H1 (cell line): ENCODE results near the gene FOXN1. TPM values are rescaled to one million over a fixed set of nuclear protein-coding genes. Genes with fewer than 3 reads are reported as not detected.
A peak's percentile ranks its signal among the peaks of the same experiment; 100 is the strongest.

Source experiments
- CTCF ChIA-PET: fragments of 300-600 bp; sonication (Branson Sonifier 250); formaldehyde crosslinking; loops from one replicate; lab custom pipeline; 2021; ENCODE audit not compliant: partially characterized antibody; lab: Charles Lee
- POLR2A ChIA-PET: fragments of 300-600 bp; sonication (Branson Sonifier 250); formaldehyde crosslinking; loops from one replicate; lab custom pipeline; 2021; ENCODE audit warnings: inconsistent platforms; ENCODE audit not compliant: partially characterized antibody; lab: Charles Lee
- DNase-seq, 2 experiments: peaks; one replicate each; pipeline versions ENCODE4 v3.0.0 to v3.0.0-alpha.2; 2010 to 2022; ENCODE audit warnings: low spot score in 2 of 2, low read depth in 1 of 2, mixed read lengths in 1 of 2
- FAIRE-seq: peaks from 2 replicates; lab custom pipeline; 2011; peaks lifted over from hg19 to GRCh38; lab: Jason Lieb, UNC
- H2AFZ ChIP-seq: 2 replicates; pipeline ENCODE4 v1.8.1; 2012; ENCODE audit warnings: low read length, inconsistent platforms
- H2AK5ac ChIP-seq: 2 replicates; pipeline ENCODE4 v1.6.1; 2013; ENCODE audit warnings: low read depth, low read length
- H2BK120ac ChIP-seq: replicated peaks from 2 replicates; pipeline ENCODE3; 2013; ENCODE audit warnings: low read depth, low read length, inconsistent platforms
- H2BK12ac ChIP-seq: 2 replicates; pipeline ENCODE4 v1.6.1; 2013; ENCODE audit warnings: low read depth, low read length
- H2BK15ac ChIP-seq: 2 replicates; pipeline ENCODE4 v1.6.1; 2013; ENCODE audit warnings: low read length
- H2BK20ac ChIP-seq: 2 replicates; pipeline ENCODE4 v1.6.1; 2013; ENCODE audit warnings: low read length
- H2BK5ac ChIP-seq: 2 replicates; pipeline ENCODE4 v1.6.1; 2013; ENCODE audit warnings: low read depth, low read length
- H3K14ac ChIP-seq: 2 replicates; pipeline ENCODE4 v1.6.1; 2013; ENCODE audit warnings: inconsistent platforms; ENCODE audit not compliant: insufficient read length
- H3K18ac ChIP-seq: 2 replicates; pipeline ENCODE4 v1.6.1; 2013; ENCODE audit warnings: low read length; ENCODE audit errors: extremely low read depth
- H3K23ac ChIP-seq: 2 replicates; pipeline ENCODE4 v1.6.1; 2013; ENCODE audit warnings: inconsistent platforms; ENCODE audit not compliant: insufficient read length
- H3K23me2 ChIP-seq: 2 replicates; pipeline ENCODE4 v1.6.1; 2013; ENCODE audit warnings: low read depth, low read length
- H3K27ac ChIP-seq: 2 replicates; pipeline ENCODE4 v1.6.1; 2011; ENCODE audit warnings: low read depth, low read length, inconsistent platforms
- H3K27me3 ChIP-seq, 4 experiments: replicated peaks in 1 of 4; 1 replicate in 1 of 4; 2 replicates in 3 of 4; pipeline versions ENCODE4 v1.6.1 to v1.8.1; 2011 to 2013; ENCODE audit warnings: low read length in 3 of 4, mild to moderate bottlenecking in 3 of 4, inconsistent platforms in 2 of 4, mixed read lengths in 2 of 4, moderate library complexity in 1 of 4; ENCODE audit not compliant: control insufficient read depth in 3 of 4, insufficient read depth in 3 of 4; ENCODE audit errors: extremely low read depth in 1 of 4
- H3K36me3 ChIP-seq, 4 experiments: 2 replicates each; pipeline versions ENCODE4 v1.6.1 to v1.8.1; 2011 to 2013; ENCODE audit warnings: mild to moderate bottlenecking in 4 of 4, low read length in 3 of 4, moderate library complexity in 2 of 4, control low read depth in 1 of 4, inconsistent platforms in 1 of 4; ENCODE audit not compliant: insufficient read depth in 4 of 4, control insufficient read depth in 2 of 4
- H3K4ac ChIP-seq: replicated peaks from 2 replicates; pipeline ENCODE3; 2013; ENCODE audit warnings: low read length, low read depth, mixed read lengths, inconsistent platforms; ENCODE audit not compliant: insufficient read length
- H3K4me1 ChIP-seq, 4 experiments: replicated peaks in 1 of 4; 1 replicate in 1 of 4; 2 replicates in 3 of 4; pipeline versions ENCODE4 v1.6.1 to v1.8.1; 2011 to 2013; ENCODE audit warnings: low read length in 3 of 4, inconsistent platforms in 2 of 4, mixed read lengths in 1 of 4; ENCODE audit not compliant: insufficient read depth in 4 of 4, control insufficient read depth in 3 of 4
- H3K4me2 ChIP-seq, 2 experiments: 2 replicates each; pipeline versions ENCODE4 v1.6.1 to v1.8.1; 2011 to 2013; ENCODE audit warnings: low read depth in 2 of 2, low read length in 2 of 2, control low read depth in 1 of 2, inconsistent platforms in 1 of 2, mild to moderate bottlenecking in 1 of 2; ENCODE audit not compliant: insufficient read depth in 1 of 2
- H3K4me3 ChIP-seq, 4 experiments: fragments of 200-600, 300-600 bp in 1 of 4; sonication (generic), shearing (Covaris generic), sonication (Bioruptor Twin) in 1 of 4; 2 replicates each; pipeline versions ENCODE4 v1.5.1 to v1.8.1; 2011 to 2016; ENCODE audit warnings: low read length in 4 of 4, low read depth in 3 of 4, control low read depth in 2 of 4, inconsistent platforms in 2 of 4, mild to moderate bottlenecking in 2 of 4, mixed read lengths in 1 of 4, moderate library complexity in 1 of 4; ENCODE audit not compliant: insufficient read depth in 2 of 4; ENCODE audit errors: extremely low read depth in 1 of 4
- H3K56ac ChIP-seq: replicated peaks from 2 replicates; pipeline ENCODE3; 2013; ENCODE audit warnings: low read depth, mild to moderate bottlenecking, mixed read lengths, low read length, inconsistent platforms; ENCODE audit not compliant: insufficient read length
- H3K79me1 ChIP-seq: 2 replicates; pipeline ENCODE4 v1.6.1; 2013; ENCODE audit warnings: low read depth, low read length, control low read depth
- H3K79me2 ChIP-seq, 2 experiments: 2 replicates each; pipeline versions ENCODE4 v1.6.1 to v1.8.1; 2012 to 2013; ENCODE audit warnings: low read length in 2 of 2, mild to moderate bottlenecking in 2 of 2, inconsistent platforms in 1 of 2; ENCODE audit not compliant: insufficient read depth in 2 of 2, control insufficient read depth in 1 of 2
- H3K9ac ChIP-seq, 4 experiments: replicated peaks in 1 of 4; 1 replicate in 1 of 4; 2 replicates in 3 of 4; pipeline versions ENCODE4 v1.6.1 to v1.8.1; 2011 to 2013; ENCODE audit warnings: low read depth in 3 of 4, low read length in 3 of 4, control low read depth in 2 of 4, mild to moderate bottlenecking in 2 of 4, moderate library complexity in 2 of 4, inconsistent platforms in 1 of 4; ENCODE audit errors: extremely low read depth in 1 of 4
- H3K9me3 ChIP-seq, 2 experiments: 2 replicates each; pipeline versions ENCODE4 v1.6.1 to v1.8.1; 2012 to 2013; ENCODE audit warnings: mild to moderate bottlenecking in 2 of 2, moderate library complexity in 2 of 2, control low read depth in 1 of 2, inconsistent platforms in 1 of 2, low read depth in 1 of 2, low read length in 1 of 2, mixed read lengths in 1 of 2; ENCODE audit not compliant: insufficient read depth in 2 of 2
- H4K20me1 ChIP-seq, 2 experiments: replicated peaks in 1 of 2; 2 replicates each; pipeline versions ENCODE3 to v1.8.1; 2011 to 2013; ENCODE audit warnings: inconsistent platforms in 2 of 2, low read length in 2 of 2, mild to moderate bottlenecking in 1 of 2; ENCODE audit not compliant: insufficient read depth in 2 of 2, control insufficient read depth in 1 of 2
- H4K5ac ChIP-seq: 2 replicates; pipeline ENCODE4 v1.6.1; 2013; ENCODE audit warnings: low read length, low read depth, mixed read lengths, inconsistent platforms; ENCODE audit not compliant: insufficient read length
- H4K8ac ChIP-seq: 2 replicates; pipeline ENCODE4 v1.8.0; 2013; ENCODE audit warnings: mild to moderate bottlenecking, moderate library complexity, low read length, inconsistent platforms; ENCODE audit not compliant: insufficient read depth; ENCODE audit errors: extremely low read depth
- H4K91ac ChIP-seq: replicated peaks from 2 replicates; pipeline ENCODE3; 2013; ENCODE audit warnings: low read length, mixed read lengths, inconsistent platforms; ENCODE audit not compliant: insufficient read length
- FOSL1 ChIP-seq: IDR thresholded peaks from 2 replicates; pipeline ENCODE4 v1.6.1; 2011; ENCODE audit warnings: mild to moderate bottlenecking, low read depth, low read length, moderate library complexity; ENCODE audit not compliant: insufficient read depth
- KDM1A ChIP-seq: fragments of 200-600, 300-600 bp; sonication (generic); IDR thresholded peaks from 2 replicates; pipeline ENCODE4 v1.7.1; 2016; ENCODE audit warnings: mild to moderate bottlenecking, low read length, borderline replicate concordance
- SUZ12 ChIP-seq: fragments of 200-600 bp; sonication (generic); IDR thresholded peaks from 2 replicates; pipeline ENCODE4 v1.6.1; 2012; ENCODE audit warnings: mild to moderate bottlenecking, inconsistent platforms, low read length, moderate library complexity, mixed read lengths
- WGBS, 2 experiments: shearing (Covaris generic) in 1 of 2; methylation state at CpG; one replicate each; pipeline versions ENCODE4 v1.1.6 to v1.1.7; 2013 to 2015; ENCODE audit warnings: low lambda C conversion rate in 2 of 2, mixed read lengths in 2 of 2, inconsistent platforms in 1 of 2, low coverage in 1 of 2, missing lambda C conversion rate in 1 of 2; ENCODE audit not compliant: insufficient replicate concordance in 2 of 2, insufficient coverage in 1 of 2, insufficient read length in 1 of 2; ENCODE audit errors: extremely low coverage in 1 of 2, missing lambda C conversion rate in 1 of 2; 5-methylcytosine and 5-hydroxymethylcytosine counted together
- polyA plus RNA-seq, 7 experiments: library from polyadenylated mRNA; depleted of rRNA in 3 of 7; stranded (reverse) in 5 of 7; unstranded in 2 of 7; fragments of >200 nt in 5 of 7; fragments of 200-250 nt in 2 of 7; gene quantifications; 1 replicate in 5 of 7; 2 replicates in 1 of 7; 4 replicates in 1 of 7; pipeline versions ENCODE4 v1.2.1 to v1.2.3, GENCODE V29; 2011 to 2013; ENCODE audit warnings: missing spikeins in 2 of 7, mixed read lengths in 2 of 7
- total RNA-seq: library from RNA; stranded (reverse); fragmentation: NEBNext Ultra II Directional; extraction: Animal tissue kit (Norgen Biotek cat#: 25700); gene quantifications from 2 replicates; pipeline ENCODE4 v1.2.1, GENCODE V29; 2021

FOXN1 gene
- total and polyA plus RNA-seq, 2 of the 8 experiments (the other 6 are each of a cell fraction or from before 2014, with no cell fraction given): not detected

- peaks cover 0 to 9% (median 4%) of the 10 kb centered on the region in 4 experiments; a peak in 4 of 7 replicates for H3K4me1 ChIP-seq
- H3K9me3 ChIP-seq: no peaks in the 10 kb centered on the region
- H2BK5ac ChIP-seq: peak overlapping the region; percentile 16; the same call in 1 of the 2 replicates
- H2BK20ac ChIP-seq: no peak overlapping the region
- H3K4me3 ChIP-seq: no peak overlapping the region
- H3K79me1 ChIP-seq: peaks cover under 1% of the 10 kb centered on the region
- H3K23ac ChIP-seq: no peak overlapping the region
- H3K27ac ChIP-seq: no peak overlapping the region
- no peak overlapping the region for H2BK120ac ChIP-seq
- no peak overlapping the region for H3K14ac ChIP-seq
- H2BK12ac ChIP-seq: no peak overlapping the region
- H3K4ac ChIP-seq: no peak overlapping the region
- H4K8ac ChIP-seq: 0 out of 2 replicates have a peak overlapping the region, but pooled peaks have one; percentile 0
- H3K79me2 ChIP-seq: 0 out of 4 replicates have a peak, but pooled peaks cover 0 to 3% of the 10 kb centered on the region in 2 experiments
- H3K36me3 ChIP-seq: peaks cover 0 to 7% (median 2%) of the 10 kb centered on the region in 4 experiments; a peak in 3 of 8 replicates
- peak overlapping the region; percentile 48; the same call in 1 of the 2 replicates for H3K18ac ChIP-seq
- H3K23me2 ChIP-seq: no peaks in the 10 kb centered on the region
- CTCF ChIA-PET: interaction anchor here (0.8 to 18.4 kb wide), 8 partner anchors 9 to 60 kb away, joined by 3 to 547 read pairs (median 50); partner anchors contain the start of genes FOXN1 and PIGS
- H3K9ac ChIP-seq: no peak overlapping the region
- H4K5ac ChIP-seq: no peak overlapping the region
- POLR2A ChIA-PET: interaction anchor here (0.6 to 1.8 kb wide), 6 partner anchors 12 to 101 kb away, joined by 3 to 5 read pairs (median 4); partner anchors contain the start of gene FOXN1
- WGBS, 2 experiments: 84% methylated on average over 5 of the region's 6 CpGs; no CpG with 5 or more reads in 1 of the 2 experiments
- H4K20me1 ChIP-seq: peaks cover 2 to 7% of the 10 kb centered on the region in 2 experiments
- FAIRE-seq (no peak), DNase-seq (no peak)
- no peaks in the 10 kb centered on the region for H3K27me3 ChIP-seq
- H3K4me2 ChIP-seq: no peak overlapping the region
- no peak overlapping the region for H2AFZ ChIP-seq
- no peak overlapping the region for H2BK15ac ChIP-seq
- no peak overlapping the region for H4K91ac ChIP-seq
- no peak overlapping the region for H2AK5ac ChIP-seq
- no peak overlapping the region for H3K56ac ChIP-seq
- no peak for TF ChIP-seq FOSL1
- TF ChIP-seq KDM1A: no peak
- no peak for TF ChIP-seq SUZ12
Measured at GRCh38 chr17:28545787-28546415, 39.8 kb downstream of the FOXN1 start.
